ENCODE measurements around the gene SLC24A3.

The SLC24A3 gene

GRCh38 chr20:19546648-19547047 is 334.2 kb downstream of the SLC24A3 start:
- DNase-seq (ENCODE audit: low spot score): no peak

DNA sequence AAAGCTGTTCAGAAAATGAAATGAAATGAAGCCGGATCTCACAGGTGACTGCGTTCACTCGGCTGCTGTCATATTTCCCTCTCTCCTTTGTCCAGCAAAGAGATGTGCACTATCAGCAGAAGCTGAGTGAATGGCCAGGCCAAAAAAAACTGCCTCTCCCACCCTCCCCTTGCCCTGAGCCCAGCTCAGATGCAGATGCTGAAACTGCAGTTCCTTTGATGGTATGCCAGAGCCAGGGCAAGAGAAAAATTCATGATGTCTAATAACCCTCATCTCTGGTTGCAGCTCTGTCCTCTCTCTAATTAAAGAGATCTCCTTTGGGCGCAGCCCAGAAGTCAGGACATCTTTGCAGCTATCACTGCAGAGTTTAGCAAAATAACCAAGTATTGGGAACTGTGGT is 335.1 kb downstream of the SLC24A3 start:
- no peak for DNase-seq (ENCODE audit: low spot score)

DNA sequence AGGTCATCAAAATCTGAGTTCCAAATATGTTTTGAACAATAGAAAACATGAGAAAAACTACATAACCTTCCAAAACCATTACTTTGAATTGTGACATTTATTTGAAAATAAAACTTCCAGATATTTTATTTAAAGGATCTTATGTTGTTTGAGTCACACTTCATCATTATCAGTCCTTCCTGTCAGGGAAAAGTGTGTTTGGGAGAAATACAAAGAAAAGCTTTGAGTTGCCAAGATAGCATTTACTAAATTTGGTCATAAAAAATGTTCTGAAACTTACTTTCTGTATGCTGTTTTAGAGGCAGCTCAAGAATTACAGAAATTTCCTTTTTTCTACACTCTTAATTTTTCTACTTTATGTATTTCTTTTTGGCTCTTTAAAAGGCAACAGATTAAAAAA is 337.5 kb downstream of the SLC24A3 start:
- DNase-seq (ENCODE audit: low spot score): no peak

DNA sequence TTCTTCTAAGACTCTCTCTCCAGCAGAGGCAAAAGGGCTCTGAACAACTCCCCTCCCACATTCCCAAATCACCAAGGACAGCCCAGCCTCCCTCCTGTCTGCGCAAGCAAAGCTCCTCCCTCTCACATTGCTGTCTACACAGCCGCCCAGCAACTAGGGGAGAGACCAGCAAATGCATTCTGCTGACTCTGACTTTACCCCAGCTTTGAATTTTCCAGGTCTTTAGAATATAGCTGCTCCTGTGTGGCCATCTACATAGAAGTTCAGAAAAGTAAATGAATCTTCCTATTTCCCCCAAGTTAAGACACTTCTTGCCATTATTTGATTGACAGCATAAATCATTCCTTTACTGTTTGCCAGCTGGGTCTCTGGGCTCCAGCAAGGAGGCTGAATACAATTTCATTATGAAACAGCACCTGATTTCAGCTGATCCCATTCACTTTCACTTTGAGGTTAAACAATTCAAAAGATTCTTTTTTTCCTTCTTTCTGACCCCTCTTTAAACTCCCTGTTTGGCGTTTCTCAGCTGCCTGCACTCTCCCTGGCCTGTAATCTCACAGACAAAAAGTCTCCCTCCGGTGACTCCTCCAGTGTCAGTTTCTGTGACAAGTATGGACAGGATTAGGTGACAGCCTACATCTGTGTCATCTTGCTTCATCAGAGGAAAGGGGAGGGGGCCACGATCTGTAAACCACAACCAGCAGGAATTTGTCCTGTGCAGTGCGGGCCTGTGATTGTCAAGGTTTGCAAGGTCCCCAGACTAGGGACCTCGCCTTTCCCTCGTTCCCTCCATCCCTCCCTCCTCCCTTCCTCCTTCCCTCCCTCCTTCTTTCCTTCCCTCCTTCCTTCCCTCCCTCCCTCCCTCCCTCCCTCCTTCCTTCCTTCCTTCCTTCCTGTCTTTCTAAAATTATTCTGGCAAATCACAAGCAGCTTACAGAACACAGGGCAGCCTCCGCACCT is 340.1 kb downstream of the SLC24A3 start:
- no peak for DNase-seq (ENCODE audit: low spot score)

DNA sequence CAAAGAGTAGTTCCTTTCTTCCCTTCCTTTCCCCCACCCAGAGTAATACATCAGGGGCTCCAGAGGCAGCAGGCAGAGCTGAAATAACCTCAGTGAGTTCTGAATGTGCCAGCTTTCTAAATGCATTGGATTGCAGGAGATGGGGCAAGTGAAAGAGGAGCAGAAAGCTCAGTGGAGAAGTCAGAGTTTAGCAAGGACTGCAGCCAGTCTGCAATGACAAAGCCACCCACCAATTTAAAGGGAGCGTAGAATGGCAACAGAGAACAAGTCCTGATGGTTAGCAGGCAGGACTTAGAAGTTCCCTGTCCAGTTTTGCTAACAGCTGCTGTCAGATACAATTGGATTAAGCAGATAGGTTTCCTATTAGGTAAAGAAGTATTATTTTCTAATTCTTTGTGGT is 342.2 kb downstream of the SLC24A3 start:
- no peak for DNase-seq (ENCODE audit: low spot score)

DNA sequence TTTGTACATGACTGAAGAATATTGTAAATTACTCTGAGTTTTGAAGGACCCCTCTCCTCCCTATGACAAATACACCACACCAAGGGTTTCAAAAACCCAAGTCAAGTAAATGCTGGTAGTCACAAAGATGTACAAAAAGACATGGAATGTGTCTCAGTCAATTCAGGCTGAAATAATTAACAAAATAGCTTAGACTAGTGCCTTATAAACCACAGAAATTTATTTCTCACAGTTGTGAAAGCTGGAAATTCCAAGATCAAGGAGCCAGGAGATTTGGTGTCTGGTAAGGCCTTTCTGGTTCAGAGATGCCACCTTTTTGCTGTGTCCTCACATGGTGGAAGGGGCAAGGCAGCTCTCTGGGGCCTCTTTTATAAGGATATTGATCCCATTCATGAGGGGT is 343.3 kb downstream of the SLC24A3 start:
- DNase-seq (ENCODE audit: low spot score): no peak

GRCh38 chr20:19557291-19557690 is 344.8 kb downstream of the SLC24A3 start:
- DNase-seq (ENCODE audit: low spot score): no peak

DNA sequence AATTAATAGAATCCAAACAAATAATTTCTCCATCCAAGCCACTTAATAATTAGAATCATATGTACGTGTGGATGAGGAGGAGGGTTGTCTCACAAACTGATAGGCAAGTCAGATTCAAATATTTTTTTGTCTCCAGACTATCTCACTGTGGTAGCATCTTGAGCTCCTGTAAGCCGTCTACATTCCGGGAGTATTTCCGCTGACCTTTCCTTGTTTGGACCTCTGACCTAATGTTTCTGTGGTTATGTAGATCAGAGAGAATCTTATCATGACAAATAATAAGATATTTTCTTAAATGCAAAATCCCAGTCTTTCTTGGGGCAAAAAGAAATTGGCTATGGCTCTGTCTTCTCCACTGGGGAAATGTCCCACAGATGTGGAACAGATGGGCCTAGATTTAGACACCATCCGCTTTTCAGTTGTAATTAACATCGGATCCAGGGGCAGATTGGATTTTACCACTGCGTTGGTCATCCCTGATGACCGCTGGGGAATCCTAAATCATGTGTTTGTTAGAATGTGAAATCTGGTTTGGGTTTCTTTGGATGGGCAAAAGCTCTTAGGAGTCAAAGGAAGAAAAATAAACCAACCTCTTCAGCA is 348.5 kb downstream of the SLC24A3 start:
- DNase-seq (ENCODE audit: low spot score): no peak

DNA sequence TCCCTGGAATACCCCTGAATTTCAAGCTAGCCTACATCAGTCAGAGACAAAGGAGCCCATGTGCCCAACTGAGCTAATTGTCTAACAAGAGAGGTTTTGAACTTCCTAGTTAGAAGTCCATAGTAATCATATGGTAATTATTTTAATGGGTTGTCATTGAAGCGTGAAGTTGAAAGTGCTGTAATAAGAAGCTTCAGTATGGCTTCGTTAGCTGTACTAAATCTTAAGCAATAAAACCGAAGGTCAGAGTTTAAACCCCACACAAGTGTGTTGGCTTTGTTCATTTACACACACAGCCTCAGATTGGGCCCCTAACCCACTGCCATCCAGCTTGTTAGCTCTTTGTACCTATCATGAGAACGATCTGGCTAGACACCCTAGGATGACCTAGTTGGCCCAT is 350.0 kb downstream of the SLC24A3 start:
- DNase-seq (ENCODE audit: low spot score): no peak

GRCh38 chr20:19564261-19564660 is 351.8 kb downstream of the SLC24A3 start:
- DNase-seq (ENCODE audit: low spot score): no peak

DNA sequence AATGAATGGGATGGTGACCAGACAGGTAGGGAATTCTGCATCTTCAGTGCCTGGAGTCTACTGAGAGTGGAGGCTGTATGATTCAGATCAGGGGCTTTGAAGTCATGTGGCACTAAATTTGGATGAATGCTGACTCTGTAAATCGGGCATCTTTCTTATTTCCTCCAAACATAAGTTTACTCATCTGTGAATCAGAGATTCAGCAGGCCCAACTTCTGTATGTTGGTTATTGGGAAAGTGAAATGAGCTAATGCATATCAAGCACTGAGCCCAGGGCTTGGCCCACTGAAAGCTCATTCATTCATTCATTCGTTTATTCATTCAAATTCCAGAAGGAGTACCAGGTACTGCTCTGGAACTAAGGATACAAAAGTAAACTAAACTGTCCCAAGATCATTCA is 353.3 kb downstream of the SLC24A3 start:
- DNase-seq (ENCODE audit: low spot score): no peak

DNA sequence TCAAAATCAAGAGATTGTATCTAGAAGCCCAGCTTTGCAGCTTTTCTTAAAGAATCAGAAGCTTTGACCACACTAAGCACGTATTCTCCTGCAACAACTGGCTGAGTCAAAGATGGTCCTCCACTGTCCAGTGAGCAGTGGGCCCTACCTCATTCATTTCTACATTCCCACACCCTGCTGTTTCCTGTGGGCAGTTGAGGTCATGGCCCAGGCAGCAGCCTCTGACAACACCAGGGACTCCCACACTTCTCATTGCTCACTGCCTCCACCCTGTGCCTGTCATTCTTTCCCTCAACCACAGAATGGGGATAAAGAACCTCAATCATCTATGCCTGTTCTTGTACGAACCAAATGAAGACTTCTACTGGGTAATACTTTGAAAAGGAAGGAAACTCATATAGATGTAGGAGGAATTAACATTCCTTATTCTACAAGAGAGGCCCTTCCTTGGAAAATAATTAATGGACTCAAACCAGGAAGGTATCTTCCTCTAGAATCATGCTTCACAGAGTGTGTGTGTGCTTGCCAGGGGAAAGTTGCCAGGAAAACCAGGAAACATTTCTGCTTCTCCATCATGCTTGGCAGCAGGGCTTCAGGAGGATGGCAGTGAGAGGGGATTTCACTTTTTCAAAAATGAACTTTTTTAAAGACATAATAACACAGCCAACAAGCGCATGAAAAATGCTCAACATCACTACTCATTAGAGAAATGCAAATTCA is 353.9 kb downstream of the SLC24A3 start:
- no peak for DNase-seq (ENCODE audit: low spot score)

DNA sequence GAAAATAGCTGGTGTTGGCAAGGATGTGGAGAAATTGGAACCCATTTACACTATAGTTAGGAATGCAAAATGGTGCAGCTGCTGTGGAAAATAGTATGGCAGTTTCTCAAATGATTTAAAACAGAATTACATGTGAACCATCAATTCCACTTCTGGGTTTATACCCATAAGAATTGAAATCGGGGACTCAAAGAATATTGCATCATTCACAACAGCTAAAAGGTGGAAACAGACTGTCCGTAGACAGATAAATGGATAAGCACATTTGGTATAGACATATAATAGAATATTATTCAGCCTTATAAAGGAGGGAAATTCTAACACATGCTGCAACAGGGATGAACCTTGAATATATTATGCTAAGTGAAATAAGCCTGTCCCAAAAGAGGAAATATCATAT is 355.7 kb downstream of the SLC24A3 start:
- DNase-seq (ENCODE audit: low spot score): no peak

DNA sequence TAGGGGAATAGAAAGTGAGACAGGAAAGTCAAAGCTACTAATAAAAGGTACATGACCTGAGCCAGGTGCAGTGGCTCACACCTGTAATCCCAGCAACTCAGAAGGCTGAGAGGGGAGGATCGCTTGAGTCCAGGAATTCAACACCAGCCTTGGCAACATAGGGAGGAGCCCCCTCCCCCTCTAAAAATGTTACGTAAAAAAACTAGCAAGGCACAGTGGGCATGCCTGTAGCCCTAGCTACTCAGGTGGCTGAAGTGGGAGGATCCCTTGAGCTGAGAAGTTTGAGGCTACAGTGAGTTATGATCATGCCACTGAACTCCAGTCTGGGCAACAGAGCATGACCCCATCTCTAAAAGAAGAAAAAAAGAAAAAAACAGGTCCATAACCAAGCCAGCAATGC is 359.6 kb downstream of the SLC24A3 start:
- DNase-seq (ENCODE audit: low spot score): no peak

GRCh38 chr20:19577692-19578091 is 365.2 kb downstream of the SLC24A3 start:
- DNase-seq (ENCODE audit: low spot score): no peak

GRCh38 chr20:19582782-19583181 is 370.3 kb downstream of the SLC24A3 start:
- no peak for DNase-seq (ENCODE audit: low spot score)

DNA sequence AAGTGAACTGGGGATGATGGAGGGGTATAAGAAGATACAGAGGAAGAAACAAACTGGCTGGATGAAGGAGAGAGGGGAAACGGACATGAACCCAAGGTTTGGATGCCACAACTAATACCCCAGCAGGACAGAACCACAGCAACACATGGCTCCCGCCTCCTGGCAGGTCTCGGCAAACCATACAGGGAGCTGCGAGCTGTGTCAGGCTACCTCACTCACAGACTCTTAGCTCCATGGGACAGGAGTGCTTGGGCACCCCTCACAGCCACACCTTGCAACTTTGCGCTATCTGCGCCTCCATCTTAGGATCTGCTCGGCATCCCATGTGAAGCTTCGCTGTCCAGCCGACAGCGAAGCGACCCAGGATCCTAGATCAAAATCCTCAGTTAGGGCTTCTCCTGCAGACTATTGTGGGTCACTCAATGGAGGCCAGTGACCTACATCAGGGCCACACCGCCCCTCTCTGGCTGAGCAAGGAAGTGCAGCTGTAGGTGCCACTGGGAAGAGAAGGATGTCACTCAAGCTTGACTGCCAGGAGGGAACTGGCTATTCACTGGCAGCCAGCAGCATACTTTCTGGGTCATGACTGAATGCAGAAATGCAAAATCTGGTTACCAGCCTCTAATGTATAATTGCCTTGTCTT is 371.2 kb downstream of the SLC24A3 start:
- peak; percentile 46 for DNase-seq (ENCODE audit: low spot score)

DNA sequence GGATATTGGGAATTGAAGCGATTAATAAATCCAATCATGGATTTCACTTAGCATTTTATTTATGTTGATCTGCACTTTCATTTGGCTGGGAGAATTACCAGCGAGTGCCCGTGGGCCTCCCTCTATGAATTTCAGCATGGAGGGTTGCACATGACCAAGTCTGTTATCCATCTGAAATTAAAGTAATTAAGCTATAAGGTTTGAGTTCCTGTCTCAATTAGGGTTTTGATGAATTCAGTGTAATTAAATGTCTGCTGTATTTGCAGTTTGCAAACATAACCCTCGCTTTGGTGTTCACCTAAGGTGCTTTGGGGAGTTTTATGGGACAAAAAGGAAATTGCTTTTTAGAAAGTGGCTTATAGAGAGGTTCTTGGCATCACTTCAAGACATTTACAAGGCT is 375.8 kb downstream of the SLC24A3 start:
- no peak for DNase-seq (ENCODE audit: low spot score)

DNA sequence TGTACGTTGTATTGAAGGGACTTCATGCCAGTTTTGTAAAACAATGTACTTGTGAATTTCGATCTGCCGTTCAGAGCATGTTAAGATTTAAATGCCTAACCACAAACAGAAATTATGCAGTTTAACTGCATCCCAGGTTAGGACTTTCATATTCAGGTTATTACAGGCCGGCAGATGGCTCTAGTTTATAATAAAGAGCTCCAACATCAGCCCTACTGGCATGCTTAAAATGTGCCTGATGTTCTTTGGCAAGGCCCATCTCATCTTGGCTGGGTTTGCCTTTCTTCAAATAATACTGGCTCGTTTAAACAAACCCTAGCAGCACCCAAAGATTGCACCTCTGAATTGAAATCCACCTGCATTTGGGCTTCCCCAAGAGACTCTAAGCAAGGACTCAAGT is 376.3 kb downstream of the SLC24A3 start:
- DNase-seq (ENCODE audit: low spot score): peak; percentile 20

DNA sequence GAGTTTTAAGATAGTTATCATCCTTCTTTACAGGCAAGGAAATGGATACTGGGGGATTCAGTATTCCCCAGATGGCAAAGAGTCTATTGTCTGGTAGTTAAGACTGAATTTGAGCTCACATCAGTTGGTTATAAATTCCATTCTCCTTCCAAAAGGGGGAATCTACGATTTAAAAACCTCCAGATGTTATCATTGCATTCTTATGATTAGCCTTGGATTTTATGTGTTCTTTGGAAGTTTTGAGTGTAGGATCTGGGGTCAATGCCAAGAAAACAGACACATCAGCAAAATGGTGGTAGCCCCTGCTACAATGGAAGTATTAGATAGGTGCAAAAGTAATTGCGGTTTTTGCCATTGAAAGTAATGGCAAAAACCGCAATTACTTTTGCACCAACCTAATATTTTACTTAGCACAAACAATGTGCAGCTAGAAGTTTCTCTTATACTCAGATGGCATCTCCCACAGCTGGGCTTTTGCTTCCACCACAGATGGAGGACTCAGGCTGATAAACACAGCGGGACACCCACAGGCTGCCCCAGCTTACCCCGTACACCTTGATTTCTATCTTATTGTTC is 377.4 kb downstream of the SLC24A3 start:
- no peak for DNase-seq (ENCODE audit: low spot score)

DNA sequence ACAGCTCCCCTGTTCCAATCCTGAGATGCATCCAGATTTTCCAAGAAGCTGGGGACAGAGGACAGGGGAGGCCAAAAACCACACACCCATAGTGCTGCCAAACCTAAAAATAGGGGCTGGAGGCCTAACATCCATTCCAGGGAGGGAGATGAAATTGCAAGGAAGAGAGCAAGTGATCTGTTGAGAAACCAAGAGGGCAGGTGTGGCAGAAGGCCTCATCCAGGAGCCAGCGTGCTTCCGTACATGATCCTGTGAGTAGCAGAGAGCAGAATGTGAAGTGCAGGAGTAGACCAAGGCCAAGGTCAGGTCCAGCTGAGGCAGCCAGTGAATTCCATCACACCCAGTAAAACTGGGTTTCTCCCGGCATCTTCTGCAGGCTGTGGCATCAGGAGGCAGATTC is 377.9 kb downstream of the SLC24A3 start:
- DNase-seq (ENCODE audit: low spot score): no peak

- no peak for DNase-seq (ENCODE audit: low spot score)
Measured at GRCh38 chr20:19593762-19594161, 381.3 kb downstream of the SLC24A3 start.

Measured in pons (tissue), 1 donor.